Measurements from ENCODE around the gene PEMT. TPM values are rescaled to one million over a fixed set of nuclear protein-coding genes. Genes with fewer than 3 reads are reported as not detected.

The PEMT gene
- total and polyA plus RNA-seq, 2 of the 8 experiments (the other 6 are each of a cell fraction or from before 2014, with no cell fraction given) = 42.0 to 118 TPM

- H4K5ac ChIP-seq (ENCODE audit: insufficient read length, low read depth, low read length) = no peak overlapping the region
- no peak overlapping the region for H3K4ac ChIP-seq (replicated peaks; ENCODE audit: insufficient read length, low read depth, low read length)
- H3K18ac ChIP-seq (ENCODE audit: extremely low read depth, low read length) = no peak overlapping the region
- no peaks in the 10 kb centered on the region; a peak in 2 of 7 replicates for H3K27me3 ChIP-seq (replicated peaks in 1 of 4; ENCODE audit: control insufficient read depth in 3 of 4, extremely low read depth in 1 of 4, insufficient read depth in 3 of 4, low read length in 3 of 4)
- POLR2A ChIA-PET (ENCODE audit: partially characterized antibody) = interaction anchor here (0.9 kb wide), 1 partner anchor 26 kb away, joined by 4 read pairs; the partner anchor contains the start of gene RASD1
- no peak overlapping the region for H2BK12ac ChIP-seq (ENCODE audit: low read depth, low read length)
- H2BK120ac ChIP-seq (replicated peaks; ENCODE audit: low read depth, low read length) = no peak overlapping the region
- H3K23ac ChIP-seq (ENCODE audit: insufficient read length) = no peak overlapping the region
- CTCF ChIA-PET (ENCODE audit: partially characterized antibody) = interaction anchor here (0.8 to 1.6 kb wide), 3 partner anchors 70 to 200 kb away, joined by 3 to 5 read pairs (median 3); no protein-coding TSS in a partner anchor
- H4K8ac ChIP-seq (ENCODE audit: extremely low read depth, insufficient read depth, low read length) = no peak overlapping the region
- H3K27ac ChIP-seq (ENCODE audit: low read depth, low read length) = no peak overlapping the region
- no peaks in the 10 kb centered on the region for H3K36me3 ChIP-seq (ENCODE audit: control insufficient read depth in 2 of 4, insufficient read depth in 4 of 4, low read length in 3 of 4)
- no peak overlapping the region for H2BK5ac ChIP-seq (ENCODE audit: low read depth, low read length)
- no peak overlapping the region for H3K14ac ChIP-seq (ENCODE audit: insufficient read length)
- H3K4me2 ChIP-seq (ENCODE audit: insufficient read depth in 1 of 2, low read depth in 2 of 2, low read length in 2 of 2) = no peak overlapping the region
- H3K4me3 ChIP-seq (ENCODE audit: extremely low read depth in 1 of 4, insufficient read depth in 2 of 4, low read depth in 3 of 4, low read length in 4 of 4) = no peak overlapping the region
- 88% methylated on average over 3 of the region's 3 CpGs; no CpG with 5 or more reads in 1 of the 2 experiments for WGBS, 2 experiments (ENCODE audit: extremely low coverage in 1 of 2, insufficient coverage in 1 of 2, insufficient read length in 1 of 2, insufficient replicate concordance in 2 of 2, low coverage in 1 of 2, low lambda C conversion rate in 2 of 2, missing lambda C conversion rate in 1 of 2)
- no peaks in the 10 kb centered on the region for H3K4me1 ChIP-seq (replicated peaks in 1 of 4; ENCODE audit: control insufficient read depth in 3 of 4, insufficient read depth in 4 of 4, low read length in 3 of 4)
- no peaks in the 10 kb centered on the region for H4K20me1 ChIP-seq (replicated peaks in 1 of 2; ENCODE audit: control insufficient read depth in 1 of 2, insufficient read depth in 2 of 2, low read length in 2 of 2)
- DNase-seq (ENCODE audit: low read depth in 1 of 2, low spot score in 2 of 2) = no peak
- no peaks in the 10 kb centered on the region; the same call in 1 of the 2 replicates for H3K23me2 ChIP-seq (ENCODE audit: low read depth, low read length)
- H3K79me2 ChIP-seq (ENCODE audit: control insufficient read depth in 1 of 2, insufficient read depth in 2 of 2, low read length in 2 of 2) = no peaks in the 10 kb centered on the region
- no peak overlapping the region for H3K9ac ChIP-seq (replicated peaks in 1 of 4; ENCODE audit: extremely low read depth in 1 of 4, low read depth in 3 of 4, low read length in 3 of 4)
- H3K79me1 ChIP-seq (ENCODE audit: low read depth, low read length) = no peaks in the 10 kb centered on the region
- H2BK15ac ChIP-seq (ENCODE audit: low read length) = no peak overlapping the region
- H2AK5ac ChIP-seq (ENCODE audit: low read depth, low read length) = no peak overlapping the region
- no peak for FAIRE-seq
- H2AFZ ChIP-seq (ENCODE audit: low read length) = no peak overlapping the region
- no peak overlapping the region for H2BK20ac ChIP-seq (ENCODE audit: low read length)
- no peak overlapping the region for H4K91ac ChIP-seq (replicated peaks; ENCODE audit: insufficient read length, low read length)
- no peak overlapping the region for H3K56ac ChIP-seq (replicated peaks; ENCODE audit: insufficient read length, low read depth, low read length)
- H3K9me3 ChIP-seq (ENCODE audit: insufficient read depth in 2 of 2, low read depth in 1 of 2, low read length in 1 of 2) = no peaks in the 10 kb centered on the region
- TF ChIP-seq SP4 (IDR thresholded peaks at IDR 0.05; ENCODE audit: low read length) = no peak
- no peak for TF ChIP-seq CBX5 (IDR thresholded peaks at IDR 0.05; ENCODE audit: low read depth, low read length)
- TF ChIP-seq CTBP2 (IDR thresholded peaks at IDR 0.05; ENCODE audit: borderline replicate concordance, insufficient read depth, insufficient read length, low read length) = no peak
- TF ChIP-seq E2F6 (IDR thresholded peaks at IDR 0.05) = no peak
- TF ChIP-seq CBX8 (IDR thresholded peaks at IDR 0.05; ENCODE audit: borderline replicate concordance, low read depth, low read length) = no peak
- TF ChIP-seq NRF1 (IDR thresholded peaks at IDR 0.05; ENCODE audit: low read depth, low read length) = no peak
- no peak for TF ChIP-seq POLR2AphosphoS5 (IDR thresholded peaks at IDR 0.05; ENCODE audit: low read depth, low read length)
- no peak for TF ChIP-seq SRF (IDR thresholded peaks at IDR 0.05; ENCODE audit: low read depth, low read length)
- TF ChIP-seq RXRA (IDR thresholded peaks at IDR 0.05; ENCODE audit: insufficient read depth, low read depth, low read length) = no peak
- TF ChIP-seq GABPA (IDR thresholded peaks at IDR 0.05; ENCODE audit: borderline replicate concordance, insufficient read depth, low read length) = no peak
- TF ChIP-seq KDM4A (IDR thresholded peaks at IDR 0.05; ENCODE audit: low read depth, low read length, severe bottlenecking) = no peak
- TF ChIP-seq NANOG (IDR thresholded peaks at IDR 0.05; ENCODE audit: insufficient read depth, low read depth, low read length, poor library complexity, severe bottlenecking) = no peak
- no peak for TF ChIP-seq SIX5 (IDR thresholded peaks at IDR 0.05; ENCODE audit: low read depth, low read length)
- TF ChIP-seq TAF1 (IDR thresholded peaks at IDR 0.05; ENCODE audit: low read depth, low read length) = no peak
Measured at GRCh38 chr17:17469996-17470395, 121.5 kb downstream of the PEMT start.

All from H1 (cell line).